Left hindlimb (tissue), 1 donor: ENCODE results near the gene UBASH3A.

Source experiments
- DNase-seq: peaks from one replicate; pipeline ENCODE4 v3.0.0-alpha.2; 2018

UBASH3A gene

DNA sequence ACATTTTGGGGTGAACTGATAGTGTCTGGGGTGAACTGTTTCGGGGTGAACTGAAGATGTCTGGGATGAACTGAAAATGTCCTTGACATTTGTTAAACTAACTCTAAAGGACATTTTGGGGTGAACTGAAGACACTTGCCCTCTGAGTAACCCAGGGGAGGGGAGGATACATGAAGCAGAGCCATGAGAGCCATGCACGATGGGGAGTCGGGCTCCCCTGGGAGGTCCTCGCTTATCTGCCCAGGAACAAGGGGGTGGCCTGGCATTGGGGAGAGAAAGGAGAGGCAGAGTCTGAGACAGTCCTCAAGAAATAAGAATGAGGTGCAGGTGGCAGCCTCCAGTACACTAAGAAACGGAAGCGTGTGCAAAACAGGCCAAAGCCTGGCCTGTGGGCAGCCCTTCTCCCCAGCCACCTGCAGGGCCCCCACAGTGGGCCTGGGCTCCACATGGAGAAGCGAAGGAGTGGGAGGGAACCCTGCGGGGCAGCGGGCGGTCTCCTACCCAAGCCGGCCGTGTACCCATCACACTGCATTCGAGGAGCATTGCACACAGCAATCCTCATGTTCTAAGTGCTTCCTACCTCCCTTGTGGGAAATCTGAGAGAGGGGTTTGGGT is 68.1 kb downstream of the UBASH3A start:
- DNase-seq = no peak

DNA sequence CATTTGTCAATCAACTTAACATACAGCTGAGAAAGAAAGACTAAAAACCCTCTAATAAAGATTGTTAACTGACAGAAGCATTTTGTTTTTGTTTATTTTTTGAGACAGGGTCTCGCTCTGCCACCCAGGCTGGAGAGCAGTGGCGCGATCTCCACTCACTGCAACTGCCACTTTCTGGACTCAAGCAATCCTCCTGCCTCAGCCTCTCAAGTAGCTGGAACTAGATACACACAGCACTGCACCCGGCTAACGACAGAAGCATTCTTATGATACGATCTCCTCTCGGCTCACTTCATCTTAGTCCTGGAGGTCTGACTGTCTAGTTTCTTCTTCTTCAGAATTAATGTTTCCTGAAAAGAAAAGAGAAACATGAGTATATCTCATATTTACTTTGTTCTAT is 68.8 kb downstream of the UBASH3A start:
- DNase-seq = no peak

DNA sequence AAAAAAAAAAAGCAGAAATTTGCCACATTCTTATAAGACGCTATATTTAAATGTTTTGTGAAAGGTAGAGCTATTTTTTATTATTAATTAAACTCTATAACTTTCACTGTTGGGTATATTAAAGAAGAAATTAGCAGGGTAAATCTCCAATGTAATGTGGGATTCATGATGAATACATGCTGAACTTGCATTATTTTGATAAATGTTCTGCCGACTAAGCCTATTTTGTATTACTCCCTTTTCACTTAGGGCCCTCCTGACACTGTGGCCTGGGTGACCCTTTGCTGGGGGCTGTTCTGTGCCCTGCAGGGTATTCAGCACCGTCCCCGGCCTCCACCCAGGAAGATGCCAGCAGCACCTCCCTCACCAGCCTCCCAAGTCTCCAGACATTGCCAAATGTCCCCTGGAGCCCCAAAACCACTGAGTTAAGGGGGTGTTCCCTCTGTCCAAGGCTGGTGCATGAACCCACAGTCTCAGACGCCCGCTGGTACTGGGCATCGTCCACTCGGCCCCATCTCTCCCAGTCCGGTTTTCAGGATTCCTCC is 69.9 kb downstream of the UBASH3A start:
- DNase-seq = no peak

DNA sequence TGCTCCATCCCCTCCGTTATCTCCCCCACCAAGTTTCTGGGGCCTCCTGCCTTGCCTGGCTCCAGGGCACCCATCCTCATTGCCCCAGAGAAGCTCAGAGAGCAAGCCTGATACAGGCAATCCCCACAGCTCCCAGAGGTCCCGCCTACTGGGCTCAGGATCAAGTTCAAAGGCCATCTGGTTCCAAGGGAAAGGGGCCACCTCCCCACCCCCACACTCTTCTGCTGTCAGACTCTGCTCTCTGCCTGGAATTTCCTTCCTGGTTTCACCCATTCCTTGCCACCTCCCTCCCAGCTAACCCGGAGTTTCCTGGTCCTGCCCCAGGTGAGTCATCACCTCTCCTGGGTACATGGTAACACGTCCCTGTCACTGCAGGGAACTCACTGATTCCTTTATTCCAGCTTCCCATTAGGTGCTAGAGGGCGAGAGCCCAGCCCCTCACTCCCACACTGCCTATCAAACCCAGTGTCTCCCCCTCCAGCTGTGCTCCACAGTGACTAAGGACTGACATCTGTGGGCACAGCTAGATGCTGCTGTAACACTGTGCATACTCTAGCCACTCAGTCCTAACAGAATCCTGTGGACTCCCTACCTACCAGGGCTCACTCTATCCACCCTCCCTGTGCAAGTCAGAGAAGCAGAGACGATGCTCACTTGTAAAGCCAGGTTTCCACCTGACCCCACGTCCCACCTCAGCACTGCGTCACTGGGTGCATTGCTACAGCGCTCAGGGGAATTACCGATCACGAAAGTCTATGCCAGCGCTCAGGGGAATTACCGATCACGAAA is 70.5 kb downstream of the UBASH3A start:
- no peak for DNase-seq

DNA sequence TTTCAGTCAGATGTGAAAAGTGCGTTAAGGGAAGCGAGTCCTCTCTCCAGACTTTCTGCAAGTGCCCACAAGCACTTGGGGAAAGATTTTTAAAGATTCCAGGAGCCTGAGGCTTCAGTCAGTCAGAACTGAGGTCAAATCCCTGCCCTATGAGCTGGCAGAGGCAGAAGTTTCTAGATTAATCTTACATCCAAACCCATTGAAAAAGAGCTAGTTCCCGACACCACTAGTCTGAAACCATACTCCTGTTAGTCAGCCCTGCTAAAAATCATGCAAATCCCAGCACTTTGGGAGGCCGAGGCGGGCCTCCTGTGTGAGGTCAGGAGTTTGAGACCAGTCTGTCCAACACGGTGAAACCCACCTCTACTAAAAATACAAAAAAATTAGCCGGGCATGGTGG is 71.3 kb downstream of the UBASH3A start:
- no peak for DNase-seq

DNA sequence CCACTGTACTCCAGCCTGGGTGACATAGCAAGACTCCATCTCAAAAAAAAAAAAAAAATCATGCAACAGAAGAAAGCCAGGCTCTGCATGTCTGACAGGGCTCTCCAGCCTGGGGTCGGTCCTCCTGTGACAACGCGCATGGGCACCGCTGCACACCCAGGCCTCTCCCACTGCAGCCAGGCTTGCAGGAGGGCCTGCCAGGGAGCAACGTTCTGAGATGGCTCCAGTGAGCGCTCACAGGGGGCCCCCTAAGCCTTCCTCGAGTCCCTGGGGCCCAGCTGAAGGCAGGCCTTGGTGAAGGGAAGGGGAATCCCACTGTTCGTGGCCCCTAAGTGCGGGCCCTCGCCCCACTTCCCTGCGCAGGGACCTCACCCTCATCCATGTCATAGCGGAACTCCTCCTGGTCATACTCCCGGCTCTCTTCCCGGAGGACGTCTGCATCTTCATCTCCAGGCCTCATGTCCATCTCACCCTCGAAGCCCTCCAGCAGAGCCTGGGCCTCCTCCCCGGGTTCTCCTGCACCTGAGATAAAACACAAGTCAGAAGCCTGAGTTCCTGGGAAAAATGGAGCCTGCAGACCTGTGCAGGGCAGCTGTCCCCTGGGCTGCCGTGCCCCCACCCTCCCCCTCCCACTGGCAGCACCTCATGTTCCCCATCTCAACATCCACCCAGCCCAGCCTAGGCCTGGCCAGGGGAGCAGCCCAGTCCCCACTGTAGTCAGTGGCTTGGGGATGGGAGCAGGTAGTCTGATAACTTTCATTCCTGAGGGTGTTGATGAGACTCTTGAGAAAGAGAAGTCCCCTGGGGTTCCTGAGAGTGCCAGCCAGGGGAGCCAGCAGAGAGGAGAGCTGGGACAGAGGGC is 72.1 kb downstream of the UBASH3A start:
- no peak for DNase-seq

DNA sequence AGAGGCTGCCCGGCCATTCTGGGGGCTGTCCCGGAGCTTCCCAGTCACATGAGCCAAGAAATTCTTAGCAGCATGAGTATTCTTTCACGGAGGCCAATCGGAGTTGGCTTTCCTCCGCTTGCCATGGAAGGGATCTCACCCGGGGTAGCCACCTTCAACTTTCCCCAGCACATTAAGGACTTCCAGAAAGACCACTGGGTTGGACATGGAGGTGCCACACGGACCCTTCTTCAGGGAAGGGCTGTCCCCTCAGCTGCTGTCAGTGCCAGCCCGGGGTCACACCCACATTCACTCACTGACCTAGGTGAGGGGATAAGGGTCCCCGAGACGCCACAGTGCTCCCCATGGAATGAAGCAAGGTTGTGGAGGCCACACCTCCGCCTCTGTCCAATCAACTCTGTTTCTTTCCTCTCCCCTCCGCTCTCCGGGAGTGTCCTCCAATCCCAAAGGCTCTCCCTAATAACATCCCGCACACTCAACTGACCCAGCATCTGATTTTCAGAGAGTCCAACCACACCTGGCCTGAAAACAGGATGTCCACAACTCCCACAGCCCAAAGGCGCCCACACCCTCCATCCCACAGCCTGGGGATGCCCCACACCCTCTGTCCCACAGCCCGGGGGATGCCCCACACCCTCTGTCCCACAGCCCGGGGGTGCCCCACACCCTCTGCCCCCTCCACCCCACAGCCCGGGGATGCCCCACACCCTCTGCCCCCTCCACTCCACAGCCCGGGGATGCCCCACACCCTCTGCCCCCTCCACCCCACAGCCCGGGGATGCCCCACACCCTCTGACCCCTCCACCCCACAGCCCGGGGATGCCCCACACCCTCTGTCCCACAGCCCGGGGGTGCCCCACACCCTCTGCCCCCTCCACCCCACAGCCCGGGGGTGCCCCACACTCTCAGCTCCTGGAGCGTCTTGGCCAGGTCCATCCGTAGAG is 73.0 kb downstream of the UBASH3A start:
- DNase-seq = no peak

DNA sequence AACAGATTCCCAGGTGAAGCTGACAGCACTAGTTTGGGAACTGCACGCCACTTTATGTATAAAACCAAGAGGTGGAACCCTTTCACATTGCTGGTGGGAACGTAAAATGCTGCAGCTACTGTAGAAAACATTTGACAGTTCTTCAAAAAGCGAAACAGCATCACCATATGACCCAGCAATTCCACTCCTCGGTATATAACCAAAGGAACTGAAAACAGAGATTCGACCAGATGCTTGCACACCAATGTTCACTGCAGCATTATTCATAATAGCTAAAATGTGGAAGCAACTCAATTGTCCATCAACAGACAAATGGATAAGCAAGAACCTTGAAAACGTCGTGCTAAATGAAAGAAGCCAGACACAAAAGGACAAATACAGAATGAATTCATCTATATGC is 74.8 kb downstream of the UBASH3A start:
- DNase-seq = no peak

DNA sequence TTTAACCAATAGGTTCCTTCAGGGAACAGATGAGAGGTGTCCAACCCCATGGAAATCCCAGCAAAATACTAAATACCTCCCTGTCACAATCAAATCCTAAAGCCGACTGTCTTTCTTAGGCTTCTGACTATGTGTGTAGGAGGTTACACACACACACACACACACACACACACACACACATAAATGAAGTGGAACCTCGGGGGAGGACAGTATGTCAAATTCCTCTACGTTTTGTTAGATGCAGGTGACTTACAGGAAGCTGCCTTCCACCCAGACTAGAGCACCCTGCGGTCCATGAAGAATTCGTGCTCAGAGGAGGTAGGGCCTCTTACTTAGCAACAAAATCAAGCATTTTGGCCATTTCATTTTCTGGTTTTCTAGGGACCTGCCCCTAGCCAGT is 75.9 kb downstream of the UBASH3A start:
- DNase-seq = no peak

DNA sequence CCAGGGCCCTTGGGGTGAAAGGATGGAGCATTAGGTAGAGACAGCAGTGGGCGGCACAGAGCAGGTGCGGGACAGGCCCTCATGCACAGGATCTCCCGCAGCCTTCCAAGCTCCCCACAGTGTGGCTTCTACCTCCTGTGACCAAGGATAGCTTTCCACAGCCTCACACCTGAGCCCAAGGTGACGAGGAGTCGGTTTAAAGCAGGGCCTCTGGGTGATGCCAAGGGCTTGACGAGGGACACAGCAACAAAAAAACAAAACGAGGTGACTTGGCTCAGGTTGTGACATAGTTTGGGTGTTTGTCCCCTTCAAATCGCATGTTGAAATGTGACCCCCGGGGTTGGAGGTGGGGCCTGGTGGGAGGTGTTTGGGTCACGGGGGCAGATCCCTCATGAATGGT is 77.0 kb downstream of the UBASH3A start:
- DNase-seq = no peak

DNA sequence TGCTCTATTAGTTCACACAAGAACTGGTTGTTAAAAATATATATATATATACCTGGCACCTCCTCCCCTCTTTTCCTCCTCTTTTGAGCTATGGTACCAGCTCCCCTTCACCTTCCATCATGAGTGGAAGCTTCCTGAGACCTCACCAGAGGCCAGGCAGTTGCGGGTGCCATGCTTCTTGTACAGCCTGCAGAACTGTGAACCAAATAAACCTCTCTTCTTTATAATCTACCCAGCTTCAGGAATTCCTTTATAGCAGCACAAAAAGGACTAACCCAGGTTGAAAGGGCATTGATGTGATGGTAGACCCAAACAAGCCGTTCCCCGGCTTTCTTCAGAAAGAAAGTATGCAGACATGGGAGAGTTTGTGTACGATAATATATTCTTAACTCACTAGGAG is 77.5 kb downstream of the UBASH3A start:
- no peak for DNase-seq

DNA sequence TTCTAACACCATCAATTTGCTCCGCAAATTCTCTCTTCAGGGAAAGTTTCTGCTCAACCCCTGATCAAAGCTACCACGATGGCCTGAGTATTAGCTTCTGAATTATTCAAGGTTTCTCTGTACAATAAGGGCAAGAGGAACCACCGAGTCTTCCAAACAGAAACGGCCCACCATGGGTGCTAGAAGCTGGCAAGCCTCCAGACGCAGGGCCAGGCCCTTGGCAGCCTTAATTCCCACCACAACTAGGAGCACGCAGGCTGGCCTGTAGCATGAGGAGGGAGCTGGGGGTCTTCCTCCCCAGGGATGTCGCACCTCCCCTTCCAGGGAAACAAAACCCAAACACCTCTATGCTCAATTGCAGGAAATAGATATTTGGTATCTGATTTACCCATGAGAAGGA is 81.3 kb downstream of the UBASH3A start:
- no peak for DNase-seq

DNA sequence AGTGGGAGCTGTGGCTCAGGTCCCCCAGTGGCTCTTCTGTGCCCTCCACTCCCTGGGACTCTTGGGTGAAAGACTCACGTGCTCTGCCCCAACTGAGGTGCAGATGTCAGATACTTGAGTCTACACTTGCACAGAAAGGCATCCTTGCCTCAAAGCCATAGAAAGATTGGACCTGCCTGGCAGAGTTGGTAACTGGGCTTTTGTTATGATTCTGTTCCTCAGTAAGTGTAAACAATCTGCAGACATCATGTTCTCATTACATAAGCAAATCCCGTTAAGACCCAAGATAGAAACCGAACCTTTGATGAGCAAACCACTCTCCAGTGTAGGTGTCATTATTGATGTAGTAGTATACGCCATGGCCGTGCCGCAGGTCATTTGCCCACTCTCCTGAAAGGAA is 82.4 kb downstream of the UBASH3A start:
- no peak for DNase-seq

DNA sequence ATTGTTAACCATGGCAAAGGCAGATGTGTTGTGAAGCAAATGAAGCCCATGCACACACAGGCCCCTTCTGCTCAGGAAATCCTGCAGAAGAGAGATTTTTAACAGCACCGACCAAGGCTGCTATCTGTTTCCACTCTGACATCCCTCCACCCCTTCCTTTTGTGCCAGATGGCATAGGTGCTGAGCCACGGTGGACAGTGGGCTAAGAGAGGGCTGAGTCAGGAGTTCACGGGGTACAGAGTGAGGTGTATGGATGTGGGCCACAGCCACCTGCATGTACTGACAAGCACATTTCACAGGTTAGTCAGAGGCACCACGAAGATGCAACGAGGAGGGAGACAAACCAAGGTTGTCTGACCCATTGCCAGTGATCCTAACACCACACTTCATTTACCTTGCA is 82.8 kb downstream of the UBASH3A start:
- no peak for DNase-seq

DNA sequence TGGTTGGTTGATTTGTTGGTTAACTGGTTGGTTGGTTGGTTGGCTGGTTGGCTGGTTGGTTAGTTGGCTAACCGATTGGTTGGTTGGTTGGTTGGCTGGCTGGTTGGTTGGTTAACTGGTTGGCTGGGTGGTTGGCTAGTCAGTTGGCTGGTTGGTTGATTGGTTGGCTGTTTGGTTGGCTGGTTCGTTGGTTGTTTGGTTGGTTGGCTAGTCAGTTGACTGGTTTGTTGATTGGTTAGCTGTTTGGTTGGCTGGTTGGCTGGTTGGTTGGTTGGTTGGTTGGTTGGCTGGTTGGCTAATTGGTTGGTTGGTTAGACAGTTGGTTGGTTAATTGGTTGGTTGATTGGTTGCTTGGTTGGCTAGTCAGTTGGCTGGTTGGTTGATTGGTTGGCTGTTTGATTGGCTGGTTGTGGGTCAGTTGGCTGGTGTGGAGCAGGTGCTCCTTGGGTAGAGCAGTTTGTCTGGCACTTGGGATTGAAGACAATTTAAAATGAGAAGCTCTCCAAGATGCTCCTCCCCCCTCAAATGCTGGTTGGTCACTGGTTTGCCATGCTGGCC is 85.4 kb downstream of the UBASH3A start:
- DNase-seq = no peak

DNA sequence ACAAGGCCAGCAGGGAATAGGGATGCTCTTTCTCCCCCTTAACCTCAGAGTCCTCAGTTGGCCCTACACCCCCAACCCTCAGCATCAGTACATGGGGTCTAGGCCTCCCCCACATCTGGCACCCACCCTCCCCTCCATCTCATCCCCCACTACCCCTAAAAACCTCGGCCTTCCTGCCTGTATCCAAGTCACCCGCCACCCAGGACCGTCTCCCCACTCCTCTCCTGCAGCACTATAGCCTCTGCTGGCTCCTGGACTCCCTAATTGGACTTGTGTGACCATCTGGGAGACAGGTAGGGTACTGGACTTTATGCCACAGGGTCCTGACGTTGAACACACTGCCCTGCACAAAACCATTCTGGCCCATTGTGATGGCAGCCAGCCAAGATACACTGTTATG is 86.3 kb downstream of the UBASH3A start:
- DNase-seq = no peak

DNA sequence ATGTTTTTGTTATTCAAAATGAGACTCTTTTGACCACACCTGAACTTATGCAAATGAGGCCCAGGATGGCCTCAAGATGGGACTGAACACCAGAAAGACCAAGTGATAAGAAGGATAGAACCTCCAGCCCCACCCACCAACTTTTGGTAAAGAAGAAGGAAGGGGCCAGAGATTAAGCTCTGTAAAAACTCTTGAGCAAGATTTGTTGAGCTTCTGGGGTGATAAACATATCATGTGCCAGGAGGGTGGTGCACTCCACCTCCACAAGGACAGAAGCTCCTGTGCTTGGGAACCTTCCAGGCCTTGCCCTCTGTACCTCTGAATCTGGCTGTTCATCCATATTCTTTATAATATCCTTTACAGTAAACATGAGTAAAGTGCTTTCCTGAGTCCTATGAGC is 87.0 kb downstream of the UBASH3A start:
- no peak for DNase-seq

DNA sequence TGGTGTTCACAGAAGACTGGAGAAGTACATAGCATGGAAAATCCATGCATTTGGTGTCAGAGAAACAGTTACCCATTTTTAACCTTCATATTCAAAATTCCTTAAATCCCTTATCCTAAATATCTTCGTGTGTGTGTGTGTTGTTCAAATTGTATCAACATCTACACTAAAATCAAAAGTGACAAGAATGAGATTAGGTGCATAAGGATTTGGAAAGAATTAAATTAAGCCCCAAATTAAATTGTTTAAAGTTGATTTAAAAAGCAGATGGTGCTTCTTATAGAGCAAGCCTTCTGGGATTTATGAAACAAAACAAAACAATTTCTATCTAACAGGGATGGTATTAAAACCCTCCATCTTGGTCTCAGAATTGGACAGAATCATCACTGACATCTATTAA is 87.6 kb downstream of the UBASH3A start:
- no peak for DNase-seq

DNA sequence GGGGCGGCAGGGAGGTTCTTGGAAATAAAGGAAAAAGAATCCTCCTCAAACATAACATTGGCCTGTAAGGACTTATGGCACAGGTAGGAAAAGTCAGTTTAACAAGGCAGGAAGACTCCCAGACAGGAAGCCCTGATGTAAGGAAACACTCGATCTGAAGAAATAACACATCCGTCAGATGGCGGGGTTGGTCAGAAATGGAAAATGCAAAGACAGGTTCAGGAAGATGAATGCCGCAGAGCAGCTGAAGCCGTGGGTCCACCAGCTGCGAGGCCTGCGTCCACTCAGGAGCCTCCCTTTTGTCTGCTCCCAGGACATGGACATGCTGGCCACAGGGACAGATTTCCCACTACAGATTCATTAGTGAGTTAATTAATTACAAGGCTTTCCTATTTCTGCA is 88.5 kb downstream of the UBASH3A start:
- no peak for DNase-seq

DNA sequence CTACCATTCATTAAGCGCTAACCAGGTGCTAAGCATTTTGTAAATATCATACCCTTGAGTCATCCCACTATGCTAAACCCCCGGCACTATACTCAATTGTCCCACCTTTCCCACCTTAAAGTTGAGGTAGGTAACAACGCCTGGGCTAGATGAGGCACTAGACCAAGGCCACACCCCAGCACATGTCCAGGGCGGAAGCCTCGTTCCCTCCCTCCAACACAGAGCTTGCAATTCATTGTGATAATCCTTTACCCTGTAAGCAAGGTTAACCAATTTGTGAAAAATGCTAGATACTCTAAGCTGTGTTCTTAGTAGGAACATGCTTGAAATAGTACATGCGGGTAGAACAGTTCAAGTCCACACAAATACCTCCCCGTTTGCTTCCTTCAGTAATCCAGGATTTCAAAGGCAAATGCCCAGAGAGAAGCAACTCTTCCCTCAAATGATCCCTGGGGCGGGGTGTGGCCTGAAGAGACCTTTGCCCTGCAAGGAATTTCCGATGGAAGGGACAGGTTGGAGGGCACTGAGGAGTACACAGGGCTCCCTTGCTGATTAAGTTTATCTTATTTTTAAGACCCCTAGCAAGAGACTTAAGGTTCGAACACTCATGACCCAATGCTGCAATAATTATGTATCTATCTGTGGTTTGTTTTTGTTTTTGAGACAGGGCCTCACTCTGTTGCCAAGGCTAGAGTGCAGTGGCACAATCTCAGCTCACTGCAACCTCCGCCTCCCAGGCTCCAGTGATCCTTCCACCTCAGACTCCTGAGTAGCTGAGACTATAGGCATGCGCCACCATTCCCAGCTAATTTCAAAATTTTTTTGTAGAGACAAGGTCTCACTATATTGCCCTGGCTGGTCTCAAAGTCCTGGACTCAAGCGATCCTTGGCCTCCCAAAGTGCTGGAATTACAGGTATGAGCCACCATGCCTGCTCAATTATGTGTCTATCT is 89.7 kb downstream of the UBASH3A start:
- DNase-seq = no peak

DNA sequence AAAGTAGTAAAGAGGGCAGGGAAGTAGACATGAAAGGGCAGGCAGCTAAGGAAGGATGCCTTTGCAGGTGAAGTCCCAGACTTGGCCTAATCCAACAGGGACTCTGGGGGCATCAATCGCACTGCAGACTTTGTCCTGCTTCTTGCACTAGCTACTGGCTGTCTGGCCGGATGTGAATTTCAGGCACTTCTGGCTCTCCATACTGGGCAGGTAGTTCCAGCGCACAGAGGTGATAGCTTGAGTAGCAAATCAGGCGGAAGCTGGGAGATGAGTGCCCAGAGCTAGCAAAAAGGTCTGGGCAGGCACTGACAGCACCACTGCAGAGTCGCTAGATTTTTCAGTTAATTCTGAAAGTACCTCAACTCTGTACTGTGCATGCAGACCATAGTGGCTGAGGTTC is 91.3 kb downstream of the UBASH3A start:
- DNase-seq = no peak
